ENCODE measurements around the gene OSGIN1.

The OSGIN1 gene

DNA sequence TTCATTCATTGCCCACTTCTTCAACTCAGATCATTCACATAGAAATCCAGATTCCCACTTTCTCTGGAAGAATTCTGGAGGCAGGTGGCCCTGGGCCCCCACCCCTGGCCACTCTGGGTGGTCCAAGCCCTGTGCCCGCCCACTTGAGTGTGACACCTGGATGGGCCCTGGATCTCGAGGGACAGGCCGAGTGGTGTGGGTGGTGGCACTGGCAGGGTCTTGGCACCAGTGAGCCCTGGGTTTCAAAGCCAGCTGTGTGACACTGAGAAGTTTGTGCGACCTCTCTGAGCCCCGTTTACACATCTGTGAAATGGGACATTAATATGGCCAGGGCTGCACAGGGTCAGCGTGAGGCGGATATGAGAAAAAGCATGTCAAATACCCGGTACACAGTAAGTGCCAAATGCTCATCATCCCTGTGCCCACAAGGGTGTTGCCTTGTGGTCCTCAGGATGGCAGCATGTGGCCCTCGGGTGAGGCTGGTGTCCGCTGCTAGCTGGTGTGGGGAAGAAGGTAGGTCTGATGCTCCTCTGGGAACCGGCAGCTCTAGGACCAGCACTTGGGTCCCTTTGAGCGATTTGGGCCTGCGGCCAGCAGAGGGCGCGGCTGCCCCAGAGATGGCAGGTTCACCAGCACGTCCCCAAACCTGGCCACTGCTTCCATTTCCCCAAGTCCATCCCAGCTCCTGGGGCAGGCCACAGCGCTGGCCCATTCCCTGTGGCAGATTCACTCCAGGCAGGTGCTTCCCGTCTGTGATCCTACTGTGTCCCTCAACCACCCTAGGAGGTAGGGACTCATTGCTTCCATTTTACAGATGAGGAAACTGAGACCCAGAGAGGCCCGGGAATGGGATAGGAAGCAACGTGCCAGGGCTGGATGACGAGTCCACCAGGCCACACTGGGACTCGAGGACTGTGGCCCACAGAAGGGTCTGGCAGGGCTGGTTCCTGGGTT is 3.6 kb downstream of the OSGIN1 start:
- Mint-ChIP-seq H3K36me3 (peaks cover 6% of the 10 kb centered on the region), H3K27me3 (peaks cover 28% of the 10 kb centered on the region), H3K4me1 (peaks cover 33% of the 10 kb centered on the region), H3K27ac (no peak overlapping the region), H3K9me3 (no peaks in the 10 kb centered on the region), H3K4me3 (no peak overlapping the region)
- peak; percentile 65 for ATAC-seq

GRCh38 chr16:83957296-83957855 is 4.3 kb downstream of the OSGIN1 start:
- no peak for ATAC-seq
- Mint-ChIP-seq H3K27ac (no peak overlapping the region), H3K27me3 (peaks cover 28% of the 10 kb centered on the region), H3K36me3 (peaks cover 6% of the 10 kb centered on the region), H3K4me1 (peaks cover 32% of the 10 kb centered on the region), H3K4me3 (no peak overlapping the region), H3K9me3 (no peaks in the 10 kb centered on the region)

DNA sequence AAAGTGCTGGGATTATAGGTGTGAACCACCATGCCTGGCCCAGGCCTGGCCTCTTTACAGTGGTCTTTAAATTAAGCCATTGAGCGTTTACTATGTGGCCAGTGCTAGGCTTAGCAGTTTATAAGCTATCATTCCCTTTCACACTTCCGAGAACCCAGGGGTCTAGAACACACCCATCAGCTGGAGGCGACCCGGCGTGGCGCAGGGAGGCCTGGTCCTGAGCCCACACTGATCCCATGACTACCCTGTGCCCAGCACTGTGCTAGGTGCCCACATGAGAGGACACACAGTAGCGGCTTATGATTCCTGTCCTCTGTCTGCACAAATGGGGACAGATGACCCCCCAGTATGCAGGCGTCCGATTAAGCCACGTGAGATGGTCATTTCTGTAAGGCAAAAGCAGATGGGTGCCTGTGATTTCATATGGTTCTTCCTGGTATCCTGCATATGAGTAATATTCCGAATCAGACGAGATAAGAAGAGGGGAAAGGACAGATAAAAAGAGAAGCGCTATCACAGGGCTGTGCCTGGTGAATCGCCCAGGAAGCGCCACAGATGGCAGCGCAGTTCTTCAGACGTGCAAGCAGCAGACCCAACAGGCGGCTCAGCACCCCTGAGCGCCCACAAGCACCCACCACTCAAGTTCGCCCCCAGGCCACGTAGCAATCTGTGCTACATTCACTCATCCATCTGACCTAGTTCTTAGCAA is 5.3 kb downstream of the OSGIN1 start:
- peaks cover 23% of the 10 kb centered on the region for H3K4me1 Mint-ChIP-seq

GRCh38 chr16:83958846-83959565 is 6.0 kb downstream of the OSGIN1 start:
- no peak for ATAC-seq
- peaks cover 21% of the 10 kb centered on the region for H3K27me3 Mint-ChIP-seq
- peaks cover 6% of the 10 kb centered on the region for H3K36me3 Mint-ChIP-seq
- no peaks in the 10 kb centered on the region for H3K9me3 Mint-ChIP-seq
- H3K27ac Mint-ChIP-seq = no peak overlapping the region
- H3K4me1 Mint-ChIP-seq = peaks cover 15% of the 10 kb centered on the region
- no peak overlapping the region for H3K4me3 Mint-ChIP-seq

More for the DNA sequence above, 5.3 kb downstream of the OSGIN1 start:
- Mint-ChIP-seq H3K27ac (no peak overlapping the region), H3K9me3 (no peaks in the 10 kb centered on the region), H3K27me3 (peaks cover 28% of the 10 kb centered on the region), H3K4me3 (no peak overlapping the region), H3K36me3 (peaks cover 6% of the 10 kb centered on the region)
- no peak for ATAC-seq

DNA sequence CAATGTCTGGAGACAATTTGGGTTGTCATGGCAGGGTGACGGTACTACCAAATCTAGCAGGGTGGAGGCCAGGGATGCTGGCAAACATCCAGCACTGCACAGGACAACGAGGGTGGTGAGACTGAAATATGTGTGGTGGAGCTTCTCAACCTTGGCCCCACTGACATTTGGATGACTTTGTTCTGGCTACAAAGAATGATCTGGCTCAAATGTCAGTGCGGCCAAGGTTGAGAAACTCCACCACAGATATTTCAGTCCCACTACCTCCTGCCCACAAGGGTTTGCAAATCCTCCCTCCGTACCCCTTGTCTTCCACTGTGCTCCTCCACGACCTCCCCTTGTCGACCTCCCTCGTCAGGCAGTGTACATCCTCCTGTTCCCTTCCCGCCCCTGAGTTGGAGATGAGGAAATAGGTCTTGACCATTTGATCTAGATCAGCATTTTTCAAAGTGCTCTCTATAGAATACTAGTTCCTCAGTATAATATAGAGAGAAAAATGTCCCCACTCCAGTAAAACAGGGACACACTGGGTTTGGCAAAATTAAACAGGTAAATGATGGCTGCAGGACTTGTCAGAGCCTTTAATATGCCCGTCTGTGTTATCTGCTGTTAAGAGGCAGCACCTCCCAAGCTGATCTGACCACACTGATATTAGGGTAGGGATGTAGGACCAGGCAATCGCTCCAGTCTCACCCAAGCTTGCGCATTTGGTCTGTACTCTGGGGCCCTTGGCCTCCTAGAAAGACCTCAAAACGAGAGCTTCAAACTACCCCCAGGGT is 6.8 kb downstream of the OSGIN1 start:
- Mint-ChIP-seq H3K4me1 (peaks cover 7% of the 10 kb centered on the region), H3K27me3 (peaks cover 12% of the 10 kb centered on the region), H3K9me3 (no peaks in the 10 kb centered on the region), H3K27ac (no peak overlapping the region), H3K4me3 (no peak overlapping the region), H3K36me3 (peaks cover 6% of the 10 kb centered on the region)
- no peak for ATAC-seq

- Mint-ChIP-seq H3K4me1 (peaks cover 7% of the 10 kb centered on the region), H3K27ac (no peak overlapping the region), H3K36me3 (peaks cover 6% of the 10 kb centered on the region), H3K27me3 (peaks cover 4% of the 10 kb centered on the region), H3K4me3 (no peak overlapping the region), H3K9me3 (no peaks in the 10 kb centered on the region)
- ATAC-seq = no peak
Measured at GRCh38 chr16:83960521-83961249, 7.6 kb downstream of the OSGIN1 start.

GRCh38 chr16:83961591-83961990 is 8.6 kb downstream of the OSGIN1 start:
- Mint-ChIP-seq H3K27me3 (peaks cover 8% of the 10 kb centered on the region), H3K27ac (no peak overlapping the region), H3K9me3 (no peaks in the 10 kb centered on the region), H3K4me3 (no peak overlapping the region), H3K36me3 (peaks cover 6% of the 10 kb centered on the region), H3K4me1 (peaks cover 6% of the 10 kb centered on the region)
- no peak for ATAC-seq

DNA sequence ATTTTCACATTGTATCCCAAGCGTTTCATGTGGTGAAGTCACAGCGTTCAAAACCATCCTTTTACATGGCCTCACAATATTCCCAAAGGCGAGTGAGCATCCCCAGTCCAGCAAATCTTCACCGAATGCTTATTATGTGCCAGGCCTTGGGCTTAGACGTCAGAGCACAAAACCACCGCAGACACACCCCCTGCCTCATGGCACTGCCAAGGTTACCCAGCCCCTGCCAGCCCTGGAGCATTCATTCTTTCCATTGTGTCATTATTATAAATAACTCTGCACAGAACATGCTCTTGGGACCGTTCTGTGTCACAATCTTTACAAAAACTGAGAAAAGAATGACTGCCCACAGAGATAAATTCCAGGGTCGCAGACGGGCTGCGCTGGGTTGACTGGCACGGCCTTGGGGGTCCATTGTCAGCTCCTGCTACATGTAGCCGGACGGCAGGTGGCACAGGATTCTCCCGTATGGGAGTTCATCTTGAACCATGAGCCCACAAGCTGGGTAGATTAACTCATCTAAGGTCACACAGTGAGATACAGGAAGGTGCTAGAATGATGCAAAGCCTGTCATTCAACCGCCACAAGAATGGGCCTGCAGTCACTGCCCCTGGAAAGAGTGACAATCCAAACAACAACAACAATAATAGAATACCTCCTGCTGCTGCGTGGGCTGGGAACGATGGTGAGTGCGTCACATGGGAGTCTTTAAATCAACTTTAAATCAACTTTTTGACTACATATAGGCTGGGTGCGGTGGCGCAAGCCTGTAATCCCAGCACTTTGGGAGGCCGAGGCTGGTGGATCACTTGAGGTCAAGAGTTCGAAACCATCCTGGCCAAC is 10.5 kb downstream of the OSGIN1 start:
- ATAC-seq = no peak
- Mint-ChIP-seq H3K4me3 (no peak overlapping the region), H3K4me1 (peaks cover 7% of the 10 kb centered on the region), H3K36me3 (peaks cover 6% of the 10 kb centered on the region), H3K27me3 (peaks cover 24% of the 10 kb centered on the region), H3K9me3 (no peaks in the 10 kb centered on the region), H3K27ac (no peak overlapping the region)

GRCh38 chr16:83964684-83965443 is 11.8 kb downstream of the OSGIN1 start:
- peaks cover 35% of the 10 kb centered on the region for H3K27me3 Mint-ChIP-seq
- H3K36me3 Mint-ChIP-seq = peaks cover 6% of the 10 kb centered on the region
- H3K9me3 Mint-ChIP-seq = no peaks in the 10 kb centered on the region
- no peak overlapping the region for H3K4me3 Mint-ChIP-seq
- H3K4me1 Mint-ChIP-seq = peaks cover 7% of the 10 kb centered on the region
- ATAC-seq = peak; percentile 3
- H3K27ac Mint-ChIP-seq = no peak overlapping the region

DNA sequence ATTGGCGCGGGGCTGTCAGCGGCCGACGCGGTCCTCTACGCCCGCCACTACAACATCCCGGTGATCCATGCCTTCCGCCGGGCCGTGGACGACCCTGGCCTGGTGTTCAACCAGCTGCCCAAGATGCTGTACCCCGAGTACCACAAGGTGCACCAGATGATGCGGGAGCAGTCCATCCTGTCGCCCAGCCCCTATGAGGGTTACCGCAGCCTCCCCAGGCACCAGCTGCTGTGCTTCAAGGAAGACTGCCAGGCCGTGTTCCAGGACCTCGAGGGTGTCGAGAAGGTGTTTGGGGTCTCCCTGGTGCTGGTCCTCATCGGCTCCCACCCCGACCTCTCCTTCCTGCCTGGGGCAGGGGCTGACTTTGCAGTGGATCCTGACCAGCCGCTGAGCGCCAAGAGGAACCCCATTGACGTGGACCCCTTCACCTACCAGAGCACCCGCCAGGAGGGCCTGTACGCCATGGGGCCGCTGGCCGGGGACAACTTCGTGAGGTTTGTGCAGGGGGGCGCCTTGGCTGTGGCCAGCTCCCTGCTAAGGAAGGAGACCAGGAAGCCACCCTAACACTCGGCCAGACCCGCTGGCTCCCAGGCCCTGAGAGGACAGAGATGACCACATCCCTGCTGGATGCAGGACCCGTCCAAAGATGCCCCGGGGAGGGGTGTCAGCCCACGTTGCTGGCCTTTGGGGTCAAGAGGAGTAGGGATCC is 12.6 kb downstream of the OSGIN1 start:
- no peak for ATAC-seq
- H3K4me3 Mint-ChIP-seq = no peak overlapping the region
- peaks cover 4% of the 10 kb centered on the region for H3K36me3 Mint-ChIP-seq
- peaks cover 7% of the 10 kb centered on the region for H3K4me1 Mint-ChIP-seq
- peaks cover 39% of the 10 kb centered on the region for H3K27me3 Mint-ChIP-seq
- H3K27ac Mint-ChIP-seq = no peak overlapping the region
- no peaks in the 10 kb centered on the region for H3K9me3 Mint-ChIP-seq

DNA sequence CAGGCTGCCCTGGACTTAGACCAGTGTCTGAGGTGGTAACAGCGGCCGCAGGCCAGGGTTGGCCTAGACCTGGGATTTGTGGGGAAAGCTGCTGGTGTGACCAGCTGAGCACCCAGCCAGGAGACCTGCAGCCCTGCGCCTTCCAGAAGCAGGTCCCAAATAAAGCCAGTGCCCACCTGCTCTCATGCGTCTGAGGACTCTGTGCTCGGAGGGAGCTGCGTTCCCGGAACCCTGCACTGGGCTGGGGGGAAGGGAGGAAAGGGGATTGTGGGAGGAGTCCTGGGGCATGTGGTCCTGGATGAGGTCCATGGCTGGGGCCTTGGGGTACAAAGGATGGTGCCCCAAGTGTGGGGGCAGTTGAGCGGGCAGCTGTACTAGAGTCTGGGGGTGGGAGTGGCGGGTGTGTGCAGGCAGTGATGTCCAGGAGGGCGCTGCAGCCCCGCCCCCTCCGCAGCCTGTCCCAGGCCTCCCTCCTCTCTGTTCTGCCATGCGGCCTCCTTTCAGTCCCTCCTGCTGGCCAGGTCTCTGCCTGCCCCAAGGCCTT is 13.2 kb downstream of the OSGIN1 start:
- Mint-ChIP-seq H3K4me3 (no peak overlapping the region), H3K36me3 (no peaks in the 10 kb centered on the region), H3K9me3 (no peaks in the 10 kb centered on the region), H3K4me1 (peaks cover 7% of the 10 kb centered on the region), H3K27ac (no peak overlapping the region), H3K27me3 (peaks cover 39% of the 10 kb centered on the region)
- ATAC-seq = no peak

- no peak for ATAC-seq
- Mint-ChIP-seq H3K9me3 (no peaks in the 10 kb centered on the region), H3K27ac (no peak overlapping the region), H3K4me3 (no peak overlapping the region), H3K36me3 (no peaks in the 10 kb centered on the region), H3K4me1 (peaks cover 7% of the 10 kb centered on the region), H3K27me3 (peaks cover 39% of the 10 kb centered on the region)
Measured at GRCh38 chr16:83967091-83967490, 14.1 kb downstream of the OSGIN1 start.
